Panc1 (cell line): ENCODE results near the gene RTL1. TPM values are rescaled to one million over a fixed set of nuclear protein-coding genes. Genes with fewer than 3 reads are reported as not detected.

Source experiments
- ATAC-seq: fragments of 200-7000 bp; cut with Tn5 transposase; 2 replicates; pipeline ENCODE4 v1.9.1; 2020; ENCODE audit warnings: mild to moderate bottlenecking, moderate library complexity
- BruUV-seq: library from RNA; stranded (reverse); fragments of 400-500 nt; replicated peaks from 2 replicates; lab custom pipeline; 2021; lab: Mats Ljungman, UMichigan
- CTCF ChIA-PET: fragments of 300-600 bp; sonication (Branson Sonifier 250); formaldehyde crosslinking; loops from one replicate; lab custom pipeline; 2022; ENCODE audit warnings: antibody characterized with exemption; lab: Charles Lee
- POLR2A ChIA-PET: fragments of 300-600 bp; sonication (Branson Sonifier 250); formaldehyde crosslinking; loops from one replicate; lab custom pipeline; 2022; ENCODE audit warnings: antibody characterized with exemption; lab: Charles Lee
- DNase-seq: peaks from one replicate; pipeline ENCODE4 v3.0.0-alpha.2; 2010; ENCODE audit warnings: low read depth, low spot score
- H3K27ac ChIP-seq: 2 replicates; pipeline ENCODE4 v1.5.1; 2011; ENCODE audit warnings: mild to moderate bottlenecking, low read length, inconsistent platforms
- H3K27me3 ChIP-seq: fragments of 200-500 bp; sonication (Bioruptor generic); 2 replicates; pipeline ENCODE4 v1.6.0; 2014; ENCODE audit warnings: low read length, inconsistent platforms; ENCODE audit not compliant: control insufficient read depth, insufficient read depth
- H3K36me3 ChIP-seq: fragments of 200-500 bp; sonication (Bioruptor generic); 2 replicates; pipeline ENCODE4 v1.5.1; 2014; ENCODE audit warnings: inconsistent platforms, mild to moderate bottlenecking, low read length, moderate library complexity; ENCODE audit not compliant: control insufficient read depth, insufficient read depth
- H3K4me1 ChIP-seq: 2 replicates; pipeline ENCODE4 v1.5.1; 2011; ENCODE audit warnings: inconsistent platforms, mild to moderate bottlenecking, low read length, moderate library complexity; ENCODE audit not compliant: control insufficient read depth, insufficient read depth
- H3K4me3 ChIP-seq, 2 experiments: 2 replicates each; pipeline ENCODE4 v1.5.1; 2011 to 2012; ENCODE audit warnings: low read depth in 2 of 2, low read length in 2 of 2, mild to moderate bottlenecking in 2 of 2, inconsistent platforms in 1 of 2, moderate library complexity in 1 of 2
- H3K9me3 ChIP-seq: fragments of 200-500 bp; sonication (Bioruptor generic); 2 replicates; pipeline ENCODE4 v1.5.1; 2014; ENCODE audit warnings: low read depth, mild to moderate bottlenecking, inconsistent platforms, low read length, moderate library complexity; ENCODE audit not compliant: control insufficient read depth, insufficient read depth
- CTCF ChIP-seq: fragments of 450-650 bp; IDR thresholded peaks from 2 replicates; pipeline ENCODE4 v1.5.1; 2017; ENCODE audit warnings: mild to moderate bottlenecking
- REST ChIP-seq, 2 experiments: IDR thresholded peaks; 2 replicates each; pipeline ENCODE4 v1.6.1; 2011 to 2012; ENCODE audit warnings: low read depth in 2 of 2, control low read depth in 1 of 2, low read length in 1 of 2, mild to moderate bottlenecking in 1 of 2, moderate library complexity in 1 of 2; ENCODE audit not compliant: insufficient read depth in 1 of 2
- in situ Hi-C: cut with HindIII; loops from 2 replicates; pipeline ENCODE4 v1.10.0; 2016; ENCODE audit warnings: low sequenced_read_pairs, low pct_unique_long_range_greater_than_20kb
- intact Hi-C: fragments of 100-400 bp; cut with micrococcal nuclease; formaldehyde crosslinking; loops from one replicate; pipeline ENCODE4 v1.10.0; 2022; ENCODE audit not compliant: unreplicated experiment
- total RNA-seq: library from RNA; stranded (reverse); gene quantifications from one replicate; pipeline ENCODE4 v1.2.1, GENCODE V29; 2021; ENCODE audit not compliant: unreplicated experiment

Gene RTL1
- total RNA-seq, 1 experiment from 2014 or later = not detected

- no peaks in the 10 kb centered on the region for H3K27me3 ChIP-seq
Measured at GRCh38 chr14:100885617-100886016, 17.9 kb downstream of the RTL1 start.

DNA sequence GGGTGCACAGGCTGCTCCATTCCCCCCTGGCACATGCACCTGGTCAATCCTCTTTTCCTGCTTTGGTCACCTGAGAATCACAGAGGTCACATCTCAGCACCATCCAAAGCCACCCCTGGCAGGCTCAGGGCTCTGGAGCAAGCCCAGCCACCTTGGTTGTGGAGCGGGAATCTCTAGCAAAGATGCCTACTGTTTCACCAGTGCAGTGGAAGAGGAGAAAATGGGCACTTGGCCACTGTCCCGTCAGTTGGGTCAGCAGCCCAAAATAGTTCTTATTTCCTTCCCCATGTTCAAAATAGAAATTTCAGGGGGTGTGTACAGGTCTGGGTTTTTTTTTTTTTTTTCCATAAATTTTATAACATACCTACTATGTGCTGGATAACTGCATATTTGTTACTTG is 18.3 kb downstream of the RTL1 start:
- TF ChIP-seq REST (IDR thresholded peaks at IDR 0.05; ENCODE audit: insufficient read depth in 1 of 2, low read depth in 2 of 2, low read length in 1 of 2) = no peak
- TF ChIP-seq CTCF = no peak
- H3K36me3 ChIP-seq = no peaks in the 10 kb centered on the region
- ATAC-seq (peak; percentile 38; the same call in 1 of the 2 replicates), DNase-seq (no peak)
- H3K9me3 ChIP-seq = no peaks in the 10 kb centered on the region
- no peak overlapping the region for H3K27ac ChIP-seq
- ChIA-PET POLR2A (no interaction called here), CTCF (no interaction called here)
- no peak overlapping the region for H3K4me3 ChIP-seq
- H3K4me1 ChIP-seq = no peaks in the 10 kb centered on the region; the same call in 1 of the 2 replicates
- in situ Hi-C loops = no loop called here
- no peaks in the 10 kb centered on the region for H3K27me3 ChIP-seq
- intact Hi-C loops = no loop called here
- no TSS peak for BruUV-seq

More at GRCh38 chr14:100885617-100886016, 17.9 kb downstream of the RTL1 start:
- POLR2A ChIA-PET = no interaction called here
- Histone ChIP-seq H3K9me3 (no peaks in the 10 kb centered on the region), H3K4me1 (no peaks in the 10 kb centered on the region; the same call in 1 of the 2 replicates), H3K27ac (no peak overlapping the region), H3K4me3 (no peak overlapping the region), H3K36me3 (no peaks in the 10 kb centered on the region)
- no TSS peak for BruUV-seq
- no peak for DNase-seq
- in situ Hi-C loops (no loop called here), intact Hi-C loops (no loop called here)
- CTCF ChIA-PET = no interaction called here
- no peak for ATAC-seq
- TF ChIP-seq REST (IDR thresholded peaks at IDR 0.05; ENCODE audit: insufficient read depth in 1 of 2, low read depth in 2 of 2, low read length in 1 of 2) = no peak
- no peak for TF ChIP-seq CTCF
